MCF 10A (cell line): Measurements from ENCODE around the gene CRYBG2. TPM values are rescaled to one million over a fixed set of nuclear protein-coding genes. Genes with fewer than 3 reads are reported as not detected.

Source experiments
- BruUV-seq: library from RNA; stranded (reverse); fragments of 400-500 nt; replicated peaks from 2 replicates; lab custom pipeline; 2021; lab: Mats Ljungman, UMichigan
- CTCF ChIA-PET: fragments of 300-600 bp; sonication (Branson Sonifier 250); formaldehyde crosslinking; extraction: SDS; loops from one replicate; lab custom pipeline; 2021; ENCODE audit warnings: antibody characterized with exemption, inconsistent platforms; lab: Yijun Ruan, JAX
- POLR2A ChIA-PET: fragments of 300-600, 350-650 bp; sonication (Branson Sonifier 250); formaldehyde crosslinking; extraction: SDS; loops from one replicate; lab custom pipeline; 2020; ENCODE audit warnings: antibody characterized with exemption, inconsistent platforms; lab: Yijun Ruan, JAX
- DNase-seq: peaks from one replicate; pipeline ENCODE4 v3.0.0-alpha.2; 2018; ENCODE audit not compliant: unreplicated experiment
- H3K27ac Mint-ChIP-seq: one replicate; pipeline ENCODE4 v1.8.0; 2022; ENCODE audit warnings: mild to moderate bottlenecking, low read depth, mixed read lengths; ENCODE audit not compliant: unreplicated experiment
- H3K27me3 Mint-ChIP-seq: one replicate; pipeline ENCODE4 v1.8.0; 2022; ENCODE audit warnings: mixed read lengths; ENCODE audit not compliant: insufficient read depth, unreplicated experiment
- H3K36me3 Mint-ChIP-seq: one replicate; pipeline ENCODE4 v1.8.0; 2022; ENCODE audit warnings: mild to moderate bottlenecking, moderate library complexity, mixed read lengths; ENCODE audit not compliant: insufficient read depth, unreplicated experiment
- H3K4me1 Mint-ChIP-seq: one replicate; pipeline ENCODE4 v1.8.0; 2022; ENCODE audit warnings: mixed read lengths; ENCODE audit not compliant: insufficient read depth, unreplicated experiment
- H3K4me3 Mint-ChIP-seq: one replicate; pipeline ENCODE4 v1.8.0; 2022; ENCODE audit warnings: mild to moderate bottlenecking, moderate library complexity, mixed read lengths; ENCODE audit not compliant: unreplicated experiment
- H3K9me3 Mint-ChIP-seq: one replicate; pipeline ENCODE4 v1.8.0; 2022; ENCODE audit warnings: mixed read lengths; ENCODE audit not compliant: unreplicated experiment
- intact Hi-C: fragments of 100-400 bp; cut with micrococcal nuclease; formaldehyde crosslinking; loops from 2 replicates; pipeline ENCODE4 v1.14.1; 2022
- total RNA-seq: library from RNA; stranded (reverse); gene quantifications from 2 replicates; pipeline ENCODE4 v1.2.3, GENCODE V29; 2022
- TF ChIP-seq, protein P1 (sequence below): fragments of 200-600 bp; IDR thresholded peaks from one replicate; pipeline ENCODE4 v1.8.0; 2022; ENCODE audit warnings: antibody characterized with exemption, mild to moderate bottlenecking; ENCODE audit not compliant: unreplicated experiment

CRYBG2 gene
- total RNA-seq, 1 experiment from 2014 or later: 8.6 TPM

DNA sequence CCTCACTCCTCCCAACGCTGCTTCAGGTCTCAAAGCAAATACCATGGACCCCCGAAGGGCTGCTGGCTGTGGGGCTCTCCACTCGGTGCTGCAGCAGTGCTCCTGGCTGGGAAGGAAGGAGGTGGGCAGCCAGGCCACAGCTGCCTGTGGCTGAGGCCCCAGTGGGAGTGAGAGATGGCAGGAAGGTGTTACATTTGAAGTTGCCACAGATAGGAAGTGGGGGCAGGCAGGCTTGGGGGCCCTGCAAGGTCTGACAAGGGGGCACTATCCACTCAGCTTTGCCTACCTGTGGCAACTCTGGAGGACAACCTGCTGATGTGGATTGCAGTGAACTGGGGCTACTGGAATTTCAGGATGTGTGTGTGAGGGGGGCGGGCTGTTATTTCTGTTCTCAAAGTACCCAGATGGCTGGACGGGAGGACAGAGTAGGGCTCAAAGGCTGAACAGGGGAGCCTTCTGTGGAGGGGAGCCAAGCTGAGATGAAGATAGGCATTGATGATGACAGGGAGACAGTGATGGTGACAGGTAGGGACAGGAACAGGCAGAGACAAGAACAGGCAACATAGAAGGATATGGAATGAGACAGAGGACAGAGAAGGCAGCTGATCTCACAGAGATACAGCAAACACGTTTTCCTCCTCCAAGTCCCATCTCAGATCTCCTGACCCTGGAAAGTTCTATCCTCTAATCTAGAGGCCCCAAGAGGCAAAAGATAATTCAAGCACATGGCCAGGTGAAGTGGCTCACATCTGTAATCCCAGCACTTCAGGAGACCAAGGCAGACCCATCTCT is 16.9 kb upstream of the CRYBG2 start:
- H3K27me3 Mint-ChIP-seq: no peaks in the 10 kb centered on the region
- ChIA-PET POLR2A (interaction anchor here (0.7 kb wide), 1 partner anchor 145 kb away, joined by 3 read pairs; no protein-coding TSS in a partner anchor), CTCF (interaction anchor here (0.7 to 1.3 kb wide), 2 partner anchors 13 to 49 kb away, joined by 3 read pairs; no protein-coding TSS in a partner anchor)
- H3K4me3 Mint-ChIP-seq: no peak overlapping the region
- TF ChIP-seq, protein P1, sequence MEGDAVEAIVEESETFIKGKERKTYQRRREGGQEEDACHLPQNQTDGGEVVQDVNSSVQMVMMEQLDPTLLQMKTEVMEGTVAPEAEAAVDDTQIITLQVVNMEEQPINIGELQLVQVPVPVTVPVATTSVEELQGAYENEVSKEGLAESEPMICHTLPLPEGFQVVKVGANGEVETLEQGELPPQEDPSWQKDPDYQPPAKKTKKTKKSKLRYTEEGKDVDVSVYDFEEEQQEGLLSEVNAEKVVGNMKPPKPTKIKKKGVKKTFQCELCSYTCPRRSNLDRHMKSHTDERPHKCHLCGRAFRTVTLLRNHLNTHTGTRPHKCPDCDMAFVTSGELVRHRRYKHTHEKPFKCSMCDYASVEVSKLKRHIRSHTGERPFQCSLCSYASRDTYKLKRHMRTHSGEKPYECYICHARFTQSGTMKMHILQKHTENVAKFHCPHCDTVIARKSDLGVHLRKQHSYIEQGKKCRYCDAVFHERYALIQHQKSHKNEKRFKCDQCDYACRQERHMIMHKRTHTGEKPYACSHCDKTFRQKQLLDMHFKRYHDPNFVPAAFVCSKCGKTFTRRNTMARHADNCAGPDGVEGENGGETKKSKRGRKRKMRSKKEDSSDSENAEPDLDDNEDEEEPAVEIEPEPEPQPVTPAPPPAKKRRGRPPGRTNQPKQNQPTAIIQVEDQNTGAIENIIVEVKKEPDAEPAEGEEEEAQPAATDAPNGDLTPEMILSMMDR: no peak
- intact Hi-C loops: no loop called here
- peaks cover 10% of the 10 kb centered on the region for H3K4me1 Mint-ChIP-seq
- H3K9me3 Mint-ChIP-seq: no peaks in the 10 kb centered on the region
- BruUV-seq: no TSS peak
- DNase-seq: no peak
- no peaks in the 10 kb centered on the region for H3K36me3 Mint-ChIP-seq
- no peak overlapping the region for H3K27ac Mint-ChIP-seq

DNA sequence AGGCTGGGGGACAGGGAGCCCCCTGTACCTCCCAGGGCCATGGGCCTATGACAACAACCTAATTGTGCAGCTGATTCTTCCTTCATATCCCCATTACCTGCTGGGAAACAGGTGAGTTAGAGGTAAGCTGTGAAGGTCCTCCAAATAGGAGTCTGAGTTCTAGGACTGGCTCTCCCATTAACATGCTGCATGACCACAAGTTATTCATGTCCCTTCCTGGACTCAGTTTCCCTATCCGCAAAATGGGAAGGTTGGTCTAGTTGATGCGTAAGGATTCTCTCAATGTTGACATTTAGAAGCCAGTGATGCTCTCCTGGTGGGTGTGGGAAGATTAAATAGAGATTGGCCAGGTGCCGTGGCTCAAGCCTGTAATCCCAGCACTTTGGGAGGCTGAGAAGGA is 14.6 kb upstream of the CRYBG2 start:
- H3K4me1 Mint-ChIP-seq: peaks cover 15% of the 10 kb centered on the region
- H3K36me3 Mint-ChIP-seq: no peaks in the 10 kb centered on the region
- no peak for DNase-seq
- no peak overlapping the region for H3K4me3 Mint-ChIP-seq
- H3K9me3 Mint-ChIP-seq: no peaks in the 10 kb centered on the region
- TF ChIP-seq, protein P1: no peak
- no peaks in the 10 kb centered on the region for H3K27me3 Mint-ChIP-seq
- BruUV-seq: no TSS peak
- ChIA-PET CTCF (no interaction called here), POLR2A (no interaction called here)
- H3K27ac Mint-ChIP-seq: no peak overlapping the region
- intact Hi-C loops: no loop called here

DNA sequence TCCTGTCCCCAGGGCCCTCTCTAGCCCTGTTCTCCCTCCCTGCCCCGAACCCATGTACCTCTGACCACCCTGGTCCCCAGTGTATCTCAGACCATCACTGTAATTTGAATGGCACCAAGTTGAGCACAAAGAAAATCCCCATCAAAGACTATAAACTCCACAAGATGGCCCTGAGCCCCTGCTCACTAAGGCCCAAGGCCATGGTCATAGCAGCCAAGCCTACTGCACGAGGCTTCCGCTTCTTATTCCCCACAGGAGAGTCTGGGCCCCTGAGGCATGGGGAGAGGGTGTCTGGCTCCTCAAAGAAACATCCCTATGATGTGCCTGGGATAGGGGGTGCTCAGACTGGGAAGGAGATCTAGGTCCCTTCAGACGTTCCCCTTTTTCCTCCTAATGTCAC is 14.1 kb upstream of the CRYBG2 start:
- ChIA-PET CTCF (no interaction called here), POLR2A (no interaction called here)
- intact Hi-C loops: no loop called here
- H3K4me1 Mint-ChIP-seq: peaks cover 19% of the 10 kb centered on the region
- TF ChIP-seq, protein P1: no peak
- no TSS peak for BruUV-seq
- H3K4me3 Mint-ChIP-seq: no peak overlapping the region
- no peak overlapping the region for H3K27ac Mint-ChIP-seq
- no peaks in the 10 kb centered on the region for H3K36me3 Mint-ChIP-seq
- DNase-seq: no peak
- no peaks in the 10 kb centered on the region for H3K27me3 Mint-ChIP-seq
- no peaks in the 10 kb centered on the region for H3K9me3 Mint-ChIP-seq

DNA sequence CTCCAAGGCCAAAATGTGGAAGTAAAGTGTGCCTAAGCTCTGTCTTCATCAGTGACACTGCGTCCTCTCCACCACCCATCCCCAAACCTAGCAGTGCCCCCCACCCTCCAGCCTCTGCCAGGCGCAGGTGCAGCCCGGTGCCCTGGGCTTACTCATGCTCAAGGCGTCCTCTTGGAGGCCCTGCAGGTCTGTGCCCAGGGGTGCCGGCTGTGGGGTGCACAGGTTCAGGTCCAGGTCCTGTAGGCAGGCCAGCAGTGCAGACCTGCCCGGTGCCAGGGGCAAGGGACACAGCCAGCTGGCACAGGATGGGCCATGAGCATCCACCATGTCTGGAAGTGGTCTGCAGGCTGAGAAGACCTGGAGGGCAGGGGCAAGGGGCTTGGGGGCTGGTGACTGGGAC is 13.5 kb upstream of the CRYBG2 start:
- POLR2A ChIA-PET: no interaction called here
- Mint-ChIP-seq H3K9me3 (no peaks in the 10 kb centered on the region), H3K4me1 (peaks cover 15% of the 10 kb centered on the region), H3K36me3 (no peaks in the 10 kb centered on the region), H3K4me3 (no peak overlapping the region), H3K27ac (no peak overlapping the region), H3K27me3 (no peaks in the 10 kb centered on the region)
- BruUV-seq: no TSS peak
- intact Hi-C loops: no loop called here
- TF ChIP-seq, protein P1: no peak
- CTCF ChIA-PET: interaction anchor here (0.8 to 1.5 kb wide), 2 partner anchors 11 to 200 kb away, joined by 3 to 5 read pairs; no protein-coding TSS in a partner anchor
- no peak for DNase-seq
